HG03064 (cell line): ENCODE data around the gene TMIGD1.

ENCODE experiments used
- ATAC-seq: cut with Tn5 transposase; IDR thresholded peaks from one replicate; pipeline ENCODE4 v1.9.1; 2021; ENCODE audit warnings: low read depth; ENCODE audit not compliant: unreplicated experiment

The TMIGD1 gene

GRCh38 chr17:30292286-30292858 lies 41.5 kb downstream of the TMIGD1 start:
- no peak for ATAC-seq

GRCh38 chr17:30291543-30292285 lies 42.1 kb downstream of the TMIGD1 start, which contains the start of gene BLMH:
Gene BLMH, minus strand, starts transcription at chr17:30291944. Its CDS starts 125 bp downstream, at chr17:30291819.
- ATAC-seq: peak; percentile 64

DNA sequence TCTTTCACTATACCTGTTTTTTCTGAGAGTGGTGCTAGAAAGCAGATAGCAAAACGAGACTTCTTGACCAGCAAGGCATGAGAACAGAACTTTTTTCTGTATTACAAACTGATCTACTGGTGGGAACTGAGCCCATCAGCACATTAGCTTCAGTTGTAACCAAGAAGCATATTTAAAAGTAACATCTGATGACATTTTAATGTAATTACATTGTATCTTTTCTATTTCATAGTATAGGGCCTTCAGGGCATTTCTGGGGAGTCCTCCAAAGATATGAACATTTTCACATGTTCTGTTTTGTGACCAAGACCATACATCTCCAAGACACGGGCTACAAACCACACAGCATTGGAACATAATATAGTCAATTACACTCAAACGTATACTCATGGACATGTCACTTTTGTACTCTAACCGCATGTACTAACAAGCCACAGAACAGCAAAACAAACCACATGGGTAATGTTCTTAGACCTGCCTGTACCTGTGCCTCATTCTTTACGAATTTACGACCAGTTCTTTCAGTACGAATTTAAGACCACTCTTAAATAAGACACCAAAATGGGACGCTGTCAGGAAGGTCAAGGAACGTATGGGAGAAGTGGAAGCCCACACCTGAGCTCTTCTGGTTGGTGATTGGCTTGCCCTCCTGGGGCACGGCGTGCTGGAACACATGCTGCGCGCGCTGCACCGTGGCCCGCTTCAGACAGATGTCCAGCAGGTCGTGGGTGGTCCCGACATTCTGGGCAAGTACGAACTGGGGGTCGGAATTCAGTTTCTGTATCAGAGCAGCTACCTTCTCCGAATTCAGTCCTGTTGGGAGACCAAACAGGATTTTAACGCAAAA lies 42.9 kb downstream of the TMIGD1 start:
- no peak for ATAC-seq

GRCh38 chr17:30290077-30290476 lies 43.8 kb downstream of the TMIGD1 start:
- ATAC-seq: no peak

- ATAC-seq: no peak
Measured at GRCh38 chr17:30279156-30279555, 54.7 kb downstream of the TMIGD1 start.

DNA sequence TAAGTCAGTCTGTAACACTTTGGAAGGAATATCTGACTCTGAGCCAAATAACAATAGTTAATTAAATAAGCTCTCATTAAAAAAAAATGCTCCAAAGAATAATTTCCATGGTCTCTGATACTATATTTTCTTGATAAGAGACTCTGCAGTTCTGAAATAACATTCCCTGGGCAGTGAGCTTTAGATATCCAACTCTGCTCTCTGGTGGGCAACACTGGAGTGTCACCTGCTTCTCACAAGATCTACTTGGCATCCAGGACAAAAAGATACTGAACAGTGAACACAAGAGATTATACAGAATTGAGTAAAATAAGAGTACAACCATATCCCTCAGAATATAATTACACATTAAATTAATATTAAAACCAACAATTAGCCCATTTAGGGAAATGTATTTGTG lies 55.8 kb downstream of the TMIGD1 start:
- ATAC-seq: no peak

GRCh38 chr17:30275911-30276310 lies 57.9 kb downstream of the TMIGD1 start:
- no peak for ATAC-seq

DNA sequence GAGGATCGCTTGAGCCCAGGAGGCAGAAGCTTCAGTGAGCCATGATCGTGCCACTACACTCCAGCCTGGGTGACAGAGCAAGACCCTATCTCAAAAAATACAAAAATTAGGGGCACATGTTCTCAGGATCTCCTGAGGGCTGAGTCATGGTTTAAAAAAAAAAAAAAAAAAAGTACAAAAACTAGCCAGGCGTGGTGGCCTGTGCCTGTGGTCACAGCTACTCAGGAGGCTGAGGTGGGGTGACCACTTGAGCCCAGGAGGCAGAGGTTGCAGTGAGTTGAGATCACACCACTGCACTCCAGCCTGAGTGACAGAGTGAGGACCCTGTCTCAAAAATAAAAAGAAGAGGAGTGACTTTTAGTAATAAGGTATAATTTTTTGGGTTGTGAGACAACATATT lies 59.0 kb downstream of the TMIGD1 start:
- ATAC-seq: no peak

GRCh38 chr17:30273373-30273772 lies 60.5 kb downstream of the TMIGD1 start:
- no peak for ATAC-seq

- ATAC-seq: no peak
Measured at GRCh38 chr17:30271102-30271501, 62.8 kb downstream of the TMIGD1 start.

DNA sequence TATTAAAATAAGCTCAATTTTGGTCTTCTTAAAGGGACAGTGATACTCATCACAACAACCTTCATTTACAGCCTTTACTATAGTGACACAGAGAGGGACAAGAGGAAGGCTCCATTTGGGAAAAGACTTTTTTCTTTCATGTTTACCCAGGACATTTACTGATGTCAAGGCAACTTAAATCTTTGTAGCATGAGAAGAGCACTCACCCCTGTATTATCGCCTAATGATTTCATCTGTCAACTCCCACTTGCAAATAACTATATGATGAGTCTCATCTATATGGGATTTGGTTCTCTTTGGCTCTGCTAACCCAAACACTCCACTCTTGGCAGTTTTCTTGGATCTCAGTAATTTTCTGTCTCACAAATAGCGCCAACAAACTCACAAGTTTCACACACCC lies 66.2 kb downstream of the TMIGD1 start:
- ATAC-seq: no peak
